Neural cell (in vitro differentiated cells): ENCODE results near the gene TRAPPC5. TPM values are rescaled to one million over a fixed set of nuclear protein-coding genes. Genes with fewer than 3 reads are reported as not detected.

Experiments used
- H2AFZ ChIP-seq: fragments of 200-600, 300-800 bp; sonication (generic), shearing (Covaris generic); 2 replicates; pipeline ENCODE4 v1.6.0; 2014; ENCODE audit warnings: low read depth, mild to moderate bottlenecking, antibody characterized with exemption, low read length, moderate library complexity
- H3F3A ChIP-seq: fragments of 200-600 bp; shearing (Covaris generic); 2 replicates; pipeline ENCODE4 v1.6.1; 2016; ENCODE audit warnings: mild to moderate bottlenecking, moderate library complexity, mixed read lengths, antibody characterized with exemption, low read length; ENCODE audit not compliant: insufficient read depth, poor library complexity, severe bottlenecking
- H3K27ac ChIP-seq: fragments of 200-600, 300-800 bp; sonication (generic), shearing (Covaris generic); 2 replicates; pipeline ENCODE4 v1.5.1; 2014; ENCODE audit warnings: mild to moderate bottlenecking, low read length, moderate library complexity
- H3K27me3 ChIP-seq: fragments of 300-800, 200-600 bp; sonication (generic), shearing (Covaris generic); 2 replicates; pipeline ENCODE4 v1.6.0; 2014; ENCODE audit warnings: mild to moderate bottlenecking, low read depth, low read length, moderate library complexity; ENCODE audit not compliant: insufficient read depth
- H3K36me3 ChIP-seq: fragments of 300-800, 200-600 bp; sonication (generic), shearing (Covaris generic); 2 replicates; pipeline ENCODE4 v1.5.1; 2014; ENCODE audit warnings: mild to moderate bottlenecking, antibody characterized with exemption, low read length, moderate library complexity; ENCODE audit not compliant: insufficient read depth
- H3K4me2 ChIP-seq: fragments of 300-800, 200-600 bp; sonication (generic), shearing (Covaris generic); 2 replicates; pipeline ENCODE4 v1.6.0; 2014; ENCODE audit warnings: mild to moderate bottlenecking, low read length
- H3K4me3 ChIP-seq: fragments of 300-800, 200-600 bp; sonication (generic), shearing (Covaris generic); 2 replicates; pipeline ENCODE4 v1.5.1; 2014; ENCODE audit warnings: mild to moderate bottlenecking, low read length, moderate library complexity
- H3K79me2 ChIP-seq: fragments of 200-600 bp; shearing (Covaris generic); replicated peaks from 2 replicates; pipeline ENCODE4 v1.6.0; 2014; ENCODE audit warnings: mild to moderate bottlenecking, low read length, moderate library complexity; ENCODE audit not compliant: insufficient read depth
- H3K9ac ChIP-seq: fragments of 300-800, 200-600 bp; sonication (generic), shearing (Covaris generic); 2 replicates; pipeline ENCODE4 v1.6.1; 2016; ENCODE audit warnings: mild to moderate bottlenecking, low read length, mixed read lengths
- H3K9me2 ChIP-seq: fragments of 200-600 bp; shearing (Covaris generic); 2 replicates; pipeline ENCODE4 v1.6.1; 2016; ENCODE audit warnings: mild to moderate bottlenecking, low read length, mixed read lengths; ENCODE audit not compliant: insufficient read depth
- H3K9me3 ChIP-seq: fragments of 200-600, 300-800 bp; sonication (generic), shearing (Covaris generic); 2 replicates; pipeline ENCODE4 v1.6.1; 2016; ENCODE audit warnings: mild to moderate bottlenecking, mixed run types, low read length, moderate library complexity, mixed read lengths
- H4K20me1 ChIP-seq: fragments of 200-600 bp; shearing (Covaris generic); 2 replicates; pipeline ENCODE4 v1.6.1; 2016; ENCODE audit warnings: mild to moderate bottlenecking, mixed run types; ENCODE audit not compliant: insufficient read depth
- EP300 ChIP-seq: fragments of 450-650 bp; conservative IDR thresholded peaks from 2 replicates; pipeline ENCODE4 v1.6.1; 2014; ENCODE audit warnings: antibody characterized with exemption, mild to moderate bottlenecking, moderate library complexity; ENCODE audit not compliant: poor library complexity, severe bottlenecking
- EZH2 ChIP-seq: fragments of 200-600, 300-800 bp; shearing (Covaris generic), sonication (generic); IDR thresholded peaks from 2 replicates; pipeline ENCODE4 v1.6.1; 2014; ENCODE audit warnings: antibody characterized with exemption, low read length, borderline replicate concordance, mild to moderate bottlenecking; ENCODE audit not compliant: insufficient read depth, poor library complexity, severe bottlenecking
- MXI1 ChIP-seq: fragments of 450-650 bp; conservative IDR thresholded peaks from 2 replicates; pipeline ENCODE4 v1.6.1; 2014; ENCODE audit warnings: antibody characterized with exemption, mild to moderate bottlenecking; ENCODE audit not compliant: poor library complexity, severe bottlenecking
- POLR2AphosphoS5 ChIP-seq: IDR thresholded peaks from 2 replicates; pipeline ENCODE4 v1.6.1; 2012
- RAD21 ChIP-seq: fragments of 450-650 bp; conservative IDR thresholded peaks from 2 replicates; pipeline ENCODE4 v1.6.1; 2014; ENCODE audit warnings: antibody characterized with exemption, mild to moderate bottlenecking, moderate library complexity
- SMC3 ChIP-seq: fragments of 450-650 bp; conservative IDR thresholded peaks from 2 replicates; pipeline ENCODE4 v1.6.1; 2014; ENCODE audit warnings: antibody characterized with exemption, mild to moderate bottlenecking, moderate library complexity; ENCODE audit not compliant: poor library complexity
- TAF1 ChIP-seq: IDR thresholded peaks from 2 replicates; pipeline ENCODE4 v1.6.1; 2012; ENCODE audit warnings: low read depth
- polyA plus RNA-seq: library from polyadenylated mRNA; depleted of rRNA; stranded (reverse); fragments of >200 nt; gene quantifications from 2 replicates; pipeline ENCODE4 v1.2.3, GENCODE V29; 2014
- TF ChIP-seq, protein P1 (sequence below): fragments of 450-650 bp; IDR thresholded peaks from 2 replicates; pipeline ENCODE4 v1.5.1; 2014; ENCODE audit warnings: antibody characterized with exemption, mild to moderate bottlenecking, moderate library complexity; ENCODE audit not compliant: poor library complexity, severe bottlenecking
- TF ChIP-seq, protein P2 (sequence below): IDR thresholded peaks from 2 replicates; pipeline ENCODE4 v1.6.1; 2012; ENCODE audit warnings: borderline replicate concordance

Gene TRAPPC5
- polyA plus RNA-seq, 1 donor from 2014 or later, result 88.5 TPM

DNA sequence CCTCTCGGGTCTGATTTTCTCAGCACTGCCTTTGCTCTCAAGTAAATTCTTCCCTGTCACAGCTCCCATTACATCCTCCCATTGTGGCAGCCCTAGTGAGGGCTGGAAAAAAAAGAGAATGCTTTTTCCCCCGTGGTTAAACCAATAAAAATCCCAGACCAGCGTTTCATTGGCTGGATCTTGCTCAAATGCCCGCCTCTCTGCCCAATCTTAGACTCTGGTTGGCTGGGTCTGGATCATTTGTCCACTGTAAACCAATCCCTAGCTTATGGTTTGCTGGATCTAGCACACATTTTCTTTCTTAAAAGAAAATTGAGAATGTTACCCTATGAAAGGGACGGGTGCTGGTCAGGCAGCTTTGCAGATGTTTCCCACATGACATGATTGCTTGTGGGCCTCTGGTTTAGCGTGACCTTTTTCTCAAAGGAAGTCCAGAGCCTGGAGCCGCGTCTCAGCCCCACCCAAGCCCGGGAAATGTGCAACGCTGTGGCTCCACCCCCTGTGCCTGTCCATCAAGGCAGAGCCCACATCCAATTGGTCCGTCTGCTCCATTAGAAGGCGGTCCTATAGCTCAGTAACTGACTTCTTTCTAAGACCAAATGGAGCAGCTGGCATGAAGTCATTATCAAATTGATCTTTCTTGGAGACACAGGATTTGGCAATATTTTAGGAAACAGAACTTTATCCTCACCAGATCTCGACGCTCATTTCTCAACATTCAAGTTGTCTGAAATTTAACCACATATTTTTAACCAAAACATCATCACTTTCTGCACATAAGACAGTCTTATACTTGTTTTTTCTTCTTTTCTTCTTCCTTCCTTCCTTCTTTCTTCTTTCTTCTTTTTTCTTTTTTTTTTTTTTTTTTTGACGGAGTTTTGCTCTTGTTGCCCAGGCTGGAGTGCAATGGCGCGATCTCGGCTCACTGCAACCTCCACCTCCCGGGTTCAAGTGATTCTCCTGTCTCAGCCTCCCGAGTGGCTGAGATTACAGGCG lies 6.3 kb upstream of the TRAPPC5 start:
- Histone ChIP-seq H3F3A (no peaks in the 10 kb centered on the region), H2AFZ (no peak overlapping the region), H3K9me3 (no peaks in the 10 kb centered on the region), H4K20me1 (no peaks in the 10 kb centered on the region), H3K4me2 (no peak overlapping the region), H3K4me3 (no peak overlapping the region), H3K36me3 (no peaks in the 10 kb centered on the region), H3K27me3 (peaks cover 13% of the 10 kb centered on the region), H3K27ac (no peak overlapping the region), H3K79me2 (no peaks in the 10 kb centered on the region), H3K9me2 (no peaks in the 10 kb centered on the region), H3K9ac (no peak overlapping the region)
- TF ChIP-seq MXI1 (no peak), EZH2 (no peak), RAD21 (no peak), SMC3 (no peak), POLR2AphosphoS5 (no peak), EP300 (no peak), TAF1 (no peak)
- TF ChIP-seq, protein P1, sequence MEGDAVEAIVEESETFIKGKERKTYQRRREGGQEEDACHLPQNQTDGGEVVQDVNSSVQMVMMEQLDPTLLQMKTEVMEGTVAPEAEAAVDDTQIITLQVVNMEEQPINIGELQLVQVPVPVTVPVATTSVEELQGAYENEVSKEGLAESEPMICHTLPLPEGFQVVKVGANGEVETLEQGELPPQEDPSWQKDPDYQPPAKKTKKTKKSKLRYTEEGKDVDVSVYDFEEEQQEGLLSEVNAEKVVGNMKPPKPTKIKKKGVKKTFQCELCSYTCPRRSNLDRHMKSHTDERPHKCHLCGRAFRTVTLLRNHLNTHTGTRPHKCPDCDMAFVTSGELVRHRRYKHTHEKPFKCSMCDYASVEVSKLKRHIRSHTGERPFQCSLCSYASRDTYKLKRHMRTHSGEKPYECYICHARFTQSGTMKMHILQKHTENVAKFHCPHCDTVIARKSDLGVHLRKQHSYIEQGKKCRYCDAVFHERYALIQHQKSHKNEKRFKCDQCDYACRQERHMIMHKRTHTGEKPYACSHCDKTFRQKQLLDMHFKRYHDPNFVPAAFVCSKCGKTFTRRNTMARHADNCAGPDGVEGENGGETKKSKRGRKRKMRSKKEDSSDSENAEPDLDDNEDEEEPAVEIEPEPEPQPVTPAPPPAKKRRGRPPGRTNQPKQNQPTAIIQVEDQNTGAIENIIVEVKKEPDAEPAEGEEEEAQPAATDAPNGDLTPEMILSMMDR, result no peak
- TF ChIP-seq, protein P2, sequence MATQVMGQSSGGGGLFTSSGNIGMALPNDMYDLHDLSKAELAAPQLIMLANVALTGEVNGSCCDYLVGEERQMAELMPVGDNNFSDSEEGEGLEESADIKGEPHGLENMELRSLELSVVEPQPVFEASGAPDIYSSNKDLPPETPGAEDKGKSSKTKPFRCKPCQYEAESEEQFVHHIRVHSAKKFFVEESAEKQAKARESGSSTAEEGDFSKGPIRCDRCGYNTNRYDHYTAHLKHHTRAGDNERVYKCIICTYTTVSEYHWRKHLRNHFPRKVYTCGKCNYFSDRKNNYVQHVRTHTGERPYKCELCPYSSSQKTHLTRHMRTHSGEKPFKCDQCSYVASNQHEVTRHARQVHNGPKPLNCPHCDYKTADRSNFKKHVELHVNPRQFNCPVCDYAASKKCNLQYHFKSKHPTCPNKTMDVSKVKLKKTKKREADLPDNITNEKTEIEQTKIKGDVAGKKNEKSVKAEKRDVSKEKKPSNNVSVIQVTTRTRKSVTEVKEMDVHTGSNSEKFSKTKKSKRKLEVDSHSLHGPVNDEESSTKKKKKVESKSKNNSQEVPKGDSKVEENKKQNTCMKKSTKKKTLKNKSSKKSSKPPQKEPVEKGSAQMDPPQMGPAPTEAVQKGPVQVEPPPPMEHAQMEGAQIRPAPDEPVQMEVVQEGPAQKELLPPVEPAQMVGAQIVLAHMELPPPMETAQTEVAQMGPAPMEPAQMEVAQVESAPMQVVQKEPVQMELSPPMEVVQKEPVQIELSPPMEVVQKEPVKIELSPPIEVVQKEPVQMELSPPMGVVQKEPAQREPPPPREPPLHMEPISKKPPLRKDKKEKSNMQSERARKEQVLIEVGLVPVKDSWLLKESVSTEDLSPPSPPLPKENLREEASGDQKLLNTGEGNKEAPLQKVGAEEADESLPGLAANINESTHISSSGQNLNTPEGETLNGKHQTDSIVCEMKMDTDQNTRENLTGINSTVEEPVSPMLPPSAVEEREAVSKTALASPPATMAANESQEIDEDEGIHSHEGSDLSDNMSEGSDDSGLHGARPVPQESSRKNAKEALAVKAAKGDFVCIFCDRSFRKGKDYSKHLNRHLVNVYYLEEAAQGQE, result no peak

DNA sequence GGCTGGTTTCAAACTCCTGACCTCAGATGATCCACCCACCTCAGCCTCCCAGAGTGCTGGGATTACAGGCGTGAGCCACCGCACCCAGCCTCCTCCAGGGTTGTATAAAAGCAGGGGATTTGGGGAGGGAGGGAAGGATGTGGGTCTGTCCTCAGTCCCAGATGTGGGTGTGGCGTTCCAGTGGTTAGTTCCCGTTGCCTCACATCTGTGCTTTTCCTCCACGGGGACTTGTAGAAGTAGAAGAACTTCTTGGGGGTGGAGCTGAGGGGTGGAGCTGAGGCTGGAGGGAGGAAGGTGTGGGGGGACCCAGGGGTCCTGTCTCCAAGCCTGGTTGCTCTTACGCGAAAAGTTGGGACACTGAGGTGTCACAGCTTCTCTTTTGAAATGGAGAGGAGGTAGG lies 4.3 kb upstream of the TRAPPC5 start:
- TF ChIP-seq EZH2, result no peak
- TF ChIP-seq POLR2AphosphoS5, result no peak
- TF ChIP-seq TAF1, result no peak
- TF ChIP-seq MXI1, result no peak
- TF ChIP-seq RAD21, result no peak
- TF ChIP-seq, protein P2, result no peak
- no peak for TF ChIP-seq SMC3
- no peak for TF ChIP-seq EP300
- TF ChIP-seq, protein P1, result no peak
- no peaks in the 10 kb centered on the region for H3K9me3 ChIP-seq
- no peaks in the 10 kb centered on the region for H3K36me3 ChIP-seq
- H3K4me3 ChIP-seq, result no peak overlapping the region
- no peak overlapping the region for H3K27ac ChIP-seq
- peaks cover 6% of the 10 kb centered on the region for H3K79me2 ChIP-seq
- H3K27me3 ChIP-seq, result no peaks in the 10 kb centered on the region
- no peaks in the 10 kb centered on the region for H4K20me1 ChIP-seq
- no peak overlapping the region for H3K9ac ChIP-seq
- no peaks in the 10 kb centered on the region for H3F3A ChIP-seq
- no peaks in the 10 kb centered on the region for H3K9me2 ChIP-seq
- H3K4me2 ChIP-seq, result no peak overlapping the region
- no peak overlapping the region for H2AFZ ChIP-seq
